HepG2 (cell line): ENCODE results near the gene LMOD3. TPM values are rescaled to one million over a fixed set of nuclear protein-coding genes. Genes with fewer than 3 reads are reported as not detected.

Source experiments
- ATAC-seq: fragments of 200-7000 bp; cut with Tn5 transposase; 3 replicates; pipeline ENCODE4 v1.9.1; 2020; ENCODE audit warnings: mild to moderate bottlenecking, moderate library complexity
- BruUV-seq: library from RNA; stranded (reverse); fragments of 400-500 nt; replicated peaks from 2 replicates; lab custom pipeline; 2021; lab: Mats Ljungman, UMichigan
- CTCF ChIA-PET: fragments of 300-600 bp; formaldehyde crosslinking; extraction: SDS; loops from one replicate; lab custom pipeline; 2021; ENCODE audit warnings: low total read pairs, inconsistent platforms, low intra/inter-chr PET ratio; lab: Yijun Ruan, JAX
- POLR2A ChIA-PET: fragments of 350-600 bp; sonication (Branson Sonifier 250); formaldehyde crosslinking; loops from one replicate; lab custom pipeline; 2020; ENCODE audit warnings: antibody characterized with exemption, inconsistent platforms; lab: Yijun Ruan, JAX
- DNase-seq: peaks from one replicate; pipeline ENCODE4 v3.0.0-alpha.2; 2015; ENCODE audit warnings: low spot score
- FAIRE-seq: peaks from 3 replicates; lab custom pipeline; 2011; peaks lifted over from hg19 to GRCh38; lab: Jason Lieb, UNC
- H2AFZ ChIP-seq: one replicate; pipeline ENCODE4 v1.6.1; 2011; ENCODE audit warnings: low read length, inconsistent platforms
- H3K27ac ChIP-seq: fragments of 300-600 bp; 3 replicates; pipeline ENCODE4 v1.8.0; 2011; ENCODE audit warnings: mixed run types, mild to moderate bottlenecking, mixed read lengths, low read length, inconsistent platforms; ENCODE audit not compliant: insufficient read depth; ENCODE audit errors: extremely low read length
- H3K27me3 ChIP-seq, 2 experiments: fragments of 200-600 bp in 1 of 2; 2 replicates in 1 of 2; 3 replicates in 1 of 2; pipeline versions ENCODE4 v1.6.0 to v1.8.0; 2011; ENCODE audit warnings: low read length in 2 of 2, mild to moderate bottlenecking in 2 of 2, moderate library complexity in 2 of 2, inconsistent platforms in 1 of 2; ENCODE audit not compliant: insufficient read depth in 2 of 2, control insufficient read depth in 1 of 2
- H3K36me3 ChIP-seq, 2 experiments: fragments of 200-600 bp in 1 of 2; replicated peaks in 1 of 2; 2 replicates in 1 of 2; 3 replicates in 1 of 2; pipeline versions ENCODE4 v1.5.1 to v1.8.0; 2011; ENCODE audit warnings: low read length in 2 of 2, inconsistent platforms in 1 of 2; ENCODE audit not compliant: insufficient read depth in 2 of 2, control insufficient read depth in 1 of 2
- H3K4me1 ChIP-seq: 2 replicates; pipeline ENCODE4 v1.5.1; 2012; ENCODE audit warnings: low read length, inconsistent platforms; ENCODE audit not compliant: insufficient read depth
- H3K4me2 ChIP-seq: 2 replicates; pipeline ENCODE4 v1.6.0; 2011; ENCODE audit warnings: low read depth, low read length, inconsistent platforms
- H3K4me3 ChIP-seq, 3 experiments: fragments of 200-600 bp in 1 of 3; sonication (generic), shearing (Covaris generic) in 1 of 3; replicated peaks in 1 of 3; 2 replicates each; pipeline ENCODE4 v1.5.1; 2011 to 2016; ENCODE audit warnings: low read length in 3 of 3, inconsistent platforms in 2 of 3, low read depth in 2 of 3, mild to moderate bottlenecking in 2 of 3, control low read depth in 1 of 3, mixed read lengths in 1 of 3; ENCODE audit not compliant: insufficient read depth in 1 of 3
- H3K79me2 ChIP-seq: one replicate; pipeline ENCODE4 v1.6.1; 2011; ENCODE audit warnings: low read length, inconsistent platforms; ENCODE audit not compliant: insufficient read depth
- H3K9ac ChIP-seq: 2 replicates; pipeline ENCODE4 v1.6.0; 2011; ENCODE audit warnings: mild to moderate bottlenecking, low read depth, low read length, inconsistent platforms; ENCODE audit not compliant: insufficient read depth
- H3K9me3 ChIP-seq: 2 replicates; pipeline ENCODE4 v1.5.1; 2012; ENCODE audit warnings: mild to moderate bottlenecking, low read length
- H4K20me1 ChIP-seq: 2 replicates; pipeline ENCODE4 v1.6.0; 2011; ENCODE audit warnings: inconsistent platforms, mild to moderate bottlenecking, low read length, moderate library complexity; ENCODE audit not compliant: insufficient read depth
- CAMTA2 ChIP-seq: sonication (generic); formaldehyde crosslinking; IDR thresholded peaks from 2 replicates; pipeline ENCODE4 v1.4.0; 2020; ENCODE audit warnings: mild to moderate bottlenecking, missing genetic modification reagents, borderline replicate concordance
- HOXA9 ChIP-seq: sonication (generic); formaldehyde crosslinking; IDR thresholded peaks from 2 replicates; pipeline ENCODE4 v1.8.1; 2022; ENCODE audit warnings: missing genetic modification reagents, mild to moderate bottlenecking, moderate library complexity, borderline replicate concordance
- MLLT10 ChIP-seq: sonication (generic); formaldehyde crosslinking; IDR thresholded peaks from 2 replicates; pipeline ENCODE4 v1.4.0; 2020; ENCODE audit warnings: missing genetic modification reagents
- MXD1 ChIP-seq: sonication (generic); formaldehyde crosslinking; IDR thresholded peaks from 2 replicates; pipeline ENCODE4 v1.4.0; 2020; ENCODE audit warnings: mild to moderate bottlenecking, missing genetic modification reagents
- NFIB ChIP-seq: sonication (generic); formaldehyde crosslinking; IDR thresholded peaks from 2 replicates; pipeline ENCODE4 v1.9.0; 2021; ENCODE audit warnings: missing genetic modification reagents, mild to moderate bottlenecking, borderline replicate concordance
- NR3C1 ChIP-seq: sonication (generic); formaldehyde crosslinking; IDR thresholded peaks from 2 replicates; pipeline ENCODE4 v1.4.0; 2020; ENCODE audit warnings: missing genetic modification reagents
- POLR2AphosphoS5 ChIP-seq: IDR thresholded peaks from 2 replicates; pipeline ENCODE4 v1.6.1; 2012; ENCODE audit warnings: low read depth, low read length
- RXRA ChIP-seq: sonication (generic); formaldehyde crosslinking; IDR thresholded peaks from 2 replicates; pipeline ENCODE4 v1.5.1; 2020; ENCODE audit warnings: missing genetic modification reagents
- SUZ12 ChIP-seq: fragments of 150-350 bp; IDR thresholded peaks from 2 replicates; pipeline ENCODE4 v1.6.1; 2014; ENCODE audit warnings: low read depth, low read length
- ZBTB37 ChIP-seq: sonication (generic); formaldehyde crosslinking; IDR thresholded peaks from 2 replicates; pipeline ENCODE4 v1.4.0; 2020; ENCODE audit warnings: mild to moderate bottlenecking, missing genetic modification reagents
- ZBTB49 ChIP-seq: sonication (generic); formaldehyde crosslinking; IDR thresholded peaks from 2 replicates; pipeline ENCODE4 v1.4.0; 2020; ENCODE audit warnings: missing genetic modification reagents, borderline replicate concordance
- ZNF512B ChIP-seq: sonication (generic); formaldehyde crosslinking; IDR thresholded peaks from 2 replicates; pipeline ENCODE4 v1.5.1; 2020; ENCODE audit warnings: missing genetic modification reagents, mild to moderate bottlenecking, borderline replicate concordance
- in situ Hi-C: cut with HindIII; loops from 2 replicates; pipeline ENCODE4 v1.10.0; 2017; ENCODE audit warnings: low pct_unique_long_range_greater_than_20kb; ENCODE audit not compliant: extremely low pct_ligation_motif_present
- intact Hi-C: fragments of 100-400 bp; cut with micrococcal nuclease; formaldehyde crosslinking; loops from one replicate; pipeline ENCODE4 v1.10.0; 2022; ENCODE audit not compliant: unreplicated experiment
- polyA plus RNA-seq, 8 experiments: library from polyadenylated mRNA; depleted of rRNA in 3 of 8; stranded (reverse) in 7 of 8; unstranded in 1 of 8; fragments of >200 nt; fragmentation: Illumina TruSeq in 4 of 8; extraction: Trizol in 4 of 8; gene quantifications; 2 replicates each; pipeline versions ENCODE4 v1.2.1 to v1.2.3, GENCODE V29; 2011 to 2016; ENCODE audit warnings: low read depth in 4 of 8, missing spikeins in 1 of 8, mixed read lengths in 1 of 8; ENCODE audit not compliant: insufficient read depth in 1 of 8
- total RNA-seq, 5 experiments: library from RNA; depleted of rRNA; stranded (reverse); fragments of >200 nt; fragmentation: Illumina TruSeq; extraction: Trizol; gene quantifications; 2 replicates each; pipeline ENCODE4 v1.2.3, GENCODE V29; 2016; ENCODE audit warnings: low read depth in 1 of 5

Gene LMOD3
- total and polyA plus RNA-seq, 2 of the 13 experiments (the other 11 are each of a cell fraction or from before 2014, with no cell fraction given) = not detected

- Histone ChIP-seq H3K36me3 (no peaks in the 10 kb centered on the region), H4K20me1 (no peaks in the 10 kb centered on the region), H3K4me1 (no peaks in the 10 kb centered on the region), H3K27me3 (no peaks in the 10 kb centered on the region; a peak in 1 of 5 replicates), H3K27ac (no peak overlapping the region), H3K79me2 (no peaks in the 10 kb centered on the region), H3K9me3 (no peaks in the 10 kb centered on the region), H3K4me2 (no peak overlapping the region), H3K9ac (no peak overlapping the region), H3K4me3 (no peak overlapping the region), H2AFZ (no peak overlapping the region)
- no peak for FAIRE-seq
- CTCF ChIA-PET = no interaction called here
- intact Hi-C loops (no loop called here), in situ Hi-C loops (no loop called here)
- ATAC-seq = no peak
- POLR2A ChIA-PET = no interaction called here
- no TSS peak for BruUV-seq
- no peak for DNase-seq
- TF ChIP-seq MLLT10 (no peak), POLR2AphosphoS5 (no peak), HOXA9 (CRISPR knock-in tag) (no peak), SUZ12 (no peak), ZNF512B (CRISPR knock-in tag) (no peak), CAMTA2 (CRISPR knock-in tag) (no peak), ZBTB49 (CRISPR knock-in tag) (no peak), NR3C1 (CRISPR knock-in tag) (no peak), RXRA (no peak), MXD1 (no peak), NFIB (no peak), ZBTB37 (CRISPR knock-in tag) (no peak)
Observed at GRCh38 chr3:69145688-69146087, 23.3 kb upstream of the LMOD3 start.
